ENCODE measurements around the gene PPIC.

GRCh38 chr5:123075521-123076163, 39.1 kb upstream of the PPIC start:
- TF ChIP-seq CTCF (IDR thresholded peaks at IDR 0.05), result no peak
- TF ChIP-seq POLR2A (IDR thresholded peaks at IDR 0.05), result no peak

Measured in upper lobe of left lung (tissue), 4 donors.